Hippocampal formation (tissue), 2 donors: ENCODE data around the gene OTOL1.

Source experiments
- DNase-seq, 2 donors: peaks; one replicate each; lab custom pipeline; 2025; lab: John Stamatoyannopoulos, UW

Gene OTOL1

GRCh38 chr3:161540594-161540993 lies 44.0 kb downstream of the OTOL1 start:
- DNase-seq, result no peak

- no peak for DNase-seq
Observed at GRCh38 chr3:161545824-161546223, 49.2 kb downstream of the OTOL1 start.

- DNase-seq, result no peak
Observed at GRCh38 chr3:161548301-161548700, 51.7 kb downstream of the OTOL1 start.

- DNase-seq, result no peak
Observed at GRCh38 chr3:161549261-161549660, 52.7 kb downstream of the OTOL1 start.

GRCh38 chr3:161550491-161551195 lies 54.0 kb downstream of the OTOL1 start:
- no peak for DNase-seq

- no peak for DNase-seq
Observed at GRCh38 chr3:161551697-161552096, 55.1 kb downstream of the OTOL1 start.

- no peak for DNase-seq
Observed at GRCh38 chr3:161552984-161553560, 56.5 kb downstream of the OTOL1 start.
